Stomach (tissue), 9 donors: Measurements from ENCODE around the gene SEMA5A. TPM values are rescaled to one million over a fixed set of nuclear protein-coding genes. Genes with fewer than 3 reads are reported as not detected.

Experiments
- DNase-seq, 2 donors: peaks; one replicate each; pipeline versions ENCODE4 v3.0.0 to v3.0.0-alpha.2; 2013 to 2019
- H3K27ac ChIP-seq, 5 donors: fragments of 200-600 bp in 4 of 5; sonication (generic) in 4 of 5; one replicate each; pipeline ENCODE4 v1.5.1; 2013 to 2019; ENCODE audit warnings: mild to moderate bottlenecking in 1 of 5, moderate library complexity in 1 of 5
- H3K27me3 ChIP-seq, 3 donors: fragments of 200-600 bp; sonication (generic); one replicate each; pipeline ENCODE4 v1.5.1; 2017 to 2019; ENCODE audit warnings: mixed run types in 1 of 3
- H3K36me3 ChIP-seq, 4 donors: fragments of 200-600 bp; sonication (generic); 1 replicate in 3 of 4; 2 replicates in 1 of 4; pipeline ENCODE4 v1.5.1; 2016 to 2019
- H3K4me1 ChIP-seq, 4 donors: fragments of 200-600 bp; sonication (generic); one replicate each; pipeline ENCODE4 v1.5.1; 2016 to 2019
- H3K4me3 ChIP-seq, 4 donors: fragments of 200-600 bp; sonication (generic) in 3 of 4; one replicate each; pipeline ENCODE4 v1.5.1; 2016 to 2019; ENCODE audit warnings: mild to moderate bottlenecking in 1 of 4
- H3K9me3 ChIP-seq, 4 donors: fragments of 200-600 bp; sonication (generic); one replicate each; pipeline ENCODE4 v1.5.1; 2016 to 2019
- CTCF ChIP-seq, 7 experiments: fragments of 450-650 bp in 4 of 7; fragments of 200-600 bp in 3 of 7; sonication (generic) in 3 of 7; IDR thresholded peaks; one replicate each; pipeline ENCODE4 v1.5.1; 2016 to 2019; ENCODE audit warnings: antibody characterized with exemption in 7 of 7, control low read depth in 2 of 7, mild to moderate bottlenecking in 1 of 7
- EP300 ChIP-seq: sonication (generic); formaldehyde crosslinking; IDR thresholded peaks from one replicate; pipeline ENCODE4 v1.6.1; 2017; ENCODE audit warnings: antibody characterized with exemption
- POLR2A ChIP-seq, 4 donors: fragments of 450-650 bp; IDR thresholded peaks; one replicate each; pipeline ENCODE4 v1.6.1; 2016; ENCODE audit warnings: antibody characterized with exemption in 4 of 4, control low read depth in 2 of 4, mild to moderate bottlenecking in 1 of 4, moderate library complexity in 1 of 4
- POLR2AphosphoS5 ChIP-seq, 3 donors: sonication (generic); formaldehyde crosslinking; IDR thresholded peaks; one replicate each; pipeline ENCODE4 v1.6.1; 2016; ENCODE audit warnings: antibody characterized with exemption in 3 of 3
- WGBS, 5 donors: extraction: QIAGEN DNeasy Blood & Tissue Kit in 3 of 5; methylation state at CpG; one replicate each; pipeline versions ENCODE4 v1.1.5 to v1.1.7; 2013 to 2018; 5-methylcytosine and 5-hydroxymethylcytosine counted together
- intact Hi-C: fragments of 100-400 bp; cut with DNase I; formaldehyde crosslinking; loops from one replicate; pipeline ENCODE4 v1.15.1; 2023; ENCODE audit warnings: low total_unique reads
- polyA plus RNA-seq, 3 donors: library from polyadenylated mRNA; stranded (reverse); fragments of 200-250 nt; gene quantifications; one replicate each; pipeline ENCODE4 v1.2.3, GENCODE V29; 2013
- total RNA-seq, 5 donors: library from RNA; depleted of rRNA; stranded (reverse); fragments of >200 nt; gene quantifications; one replicate each; pipeline versions ENCODE4 v1.1.0 to v1.2.3, GENCODE V29; 2014 to 2016
- donor health status: healthy with polysubstance abuse.
- donor health status: Bipolar disorder and iron deficiency.
- donor health status: healthy.

SEMA5A gene
- total and polyA plus RNA-seq, 8 donors, result 0.62 to 26.4 (median 3.2) TPM

- Histone ChIP-seq H3K9me3 (peaks cover 0 to 12% (median 0%) of the 10 kb centered on the region in 4 donors), H3K4me1 (no peaks in the 10 kb centered on the region), H3K27me3 (no peaks in the 10 kb centered on the region), H3K4me3 (no peak overlapping the region), H3K36me3 (no peaks in the 10 kb centered on the region), H3K27ac (no peak overlapping the region)
- WGBS, 5 donors, result 41 to 84% (median 79%) methylated on average over 2 of the region's 2 CpGs
- no peak for DNase-seq
- TF ChIP-seq CTCF (IDR thresholded peaks at IDR 0.05), result no peak
- no peak for TF ChIP-seq POLR2AphosphoS5 (IDR thresholded peaks at IDR 0.05)
- no peak for TF ChIP-seq EP300
- no peak for TF ChIP-seq POLR2A (IDR thresholded peaks at IDR 0.05)
- intact Hi-C loops, result no loop called here
These were observed 130.3 kb downstream of the SEMA5A start for GRCh38 chr5:9415566-9415965.

- H3K9me3 ChIP-seq, result peaks cover 0 to 12% (median 0%) of the 10 kb centered on the region in 4 donors
- H3K36me3 ChIP-seq, result no peaks in the 10 kb centered on the region
- no peak for DNase-seq
- WGBS, 5 donors, result 71 to 89% (median 87%) methylated on average over 3 of the region's 3 CpGs
- H3K4me3 ChIP-seq, result no peak overlapping the region
- H3K27ac ChIP-seq, result no peak overlapping the region
- intact Hi-C loops, result no loop called here
- H3K27me3 ChIP-seq, result no peaks in the 10 kb centered on the region
- no peaks in the 10 kb centered on the region for H3K4me1 ChIP-seq
- no peak for TF ChIP-seq POLR2AphosphoS5 (IDR thresholded peaks at IDR 0.05)
These were observed 130.8 kb downstream of the SEMA5A start for GRCh38 chr5:9415091-9415490.

GRCh38 chr5:9411142-9411541 lies 134.7 kb downstream of the SEMA5A start:
- no peaks in the 10 kb centered on the region for H3K9me3 ChIP-seq
- WGBS, 5 donors, result 52 to 64% (median 59%) methylated on average over 4 of the region's 4 CpGs
- no peak overlapping the region for H3K4me3 ChIP-seq
- no peak for DNase-seq
- TF ChIP-seq POLR2AphosphoS5 (IDR thresholded peaks at IDR 0.05) (no peak), POLR2A (IDR thresholded peaks at IDR 0.05) (no peak), CTCF (IDR thresholded peaks at IDR 0.05) (no peak), EP300 (no peak)
- H3K4me1 ChIP-seq, result no peaks in the 10 kb centered on the region
- H3K27ac ChIP-seq, result no peak overlapping the region
- no peaks in the 10 kb centered on the region for H3K27me3 ChIP-seq
- no peaks in the 10 kb centered on the region for H3K36me3 ChIP-seq
- intact Hi-C loops, result no loop called here

GRCh38 chr5:9409413-9409960 lies 136.4 kb downstream of the SEMA5A start:
- no peaks in the 10 kb centered on the region for H3K4me1 ChIP-seq
- 38 to 67% (median 48%) methylated on average over 10 of the region's 10 CpGs for WGBS, 5 donors
- no peak overlapping the region for H3K27ac ChIP-seq
- no peak overlapping the region for H3K4me3 ChIP-seq
- H3K36me3 ChIP-seq, result no peaks in the 10 kb centered on the region
- no peaks in the 10 kb centered on the region for H3K27me3 ChIP-seq
- TF ChIP-seq POLR2A (IDR thresholded peaks at IDR 0.05) (no peak), EP300 (no peak), CTCF (IDR thresholded peaks at IDR 0.05) (no peak), POLR2AphosphoS5 (IDR thresholded peaks at IDR 0.05) (no peak)
- intact Hi-C loops, result no loop called here
- no peaks in the 10 kb centered on the region for H3K9me3 ChIP-seq
- DNase-seq, result no peak

- H3K27ac ChIP-seq, result no peak overlapping the region
- no peaks in the 10 kb centered on the region for H3K27me3 ChIP-seq
- intact Hi-C loops, result no loop called here
- no peak overlapping the region for H3K4me3 ChIP-seq
- no peaks in the 10 kb centered on the region for H3K36me3 ChIP-seq
- WGBS, 5 donors, result 45 to 69% (median 51%) methylated on average over 5 of the region's 5 CpGs
- H3K4me1 ChIP-seq, result no peaks in the 10 kb centered on the region
- DNase-seq, result no peak
- no peaks in the 10 kb centered on the region for H3K9me3 ChIP-seq
- TF ChIP-seq CTCF (IDR thresholded peaks at IDR 0.05) (no peak), POLR2A (IDR thresholded peaks at IDR 0.05) (no peak), POLR2AphosphoS5 (IDR thresholded peaks at IDR 0.05) (no peak), EP300 (no peak)
These were observed 136.9 kb downstream of the SEMA5A start for GRCh38 chr5:9408964-9409363.
